GM21576 (cell line): ENCODE measurements around the gene CTNNA1.

Experiments used
- ATAC-seq: cut with Tn5 transposase; IDR thresholded peaks from one replicate; pipeline ENCODE4 v1.9.1; 2021; ENCODE audit warnings: mild to moderate bottlenecking, moderate library complexity; ENCODE audit not compliant: unreplicated experiment

CTNNA1 gene

DNA sequence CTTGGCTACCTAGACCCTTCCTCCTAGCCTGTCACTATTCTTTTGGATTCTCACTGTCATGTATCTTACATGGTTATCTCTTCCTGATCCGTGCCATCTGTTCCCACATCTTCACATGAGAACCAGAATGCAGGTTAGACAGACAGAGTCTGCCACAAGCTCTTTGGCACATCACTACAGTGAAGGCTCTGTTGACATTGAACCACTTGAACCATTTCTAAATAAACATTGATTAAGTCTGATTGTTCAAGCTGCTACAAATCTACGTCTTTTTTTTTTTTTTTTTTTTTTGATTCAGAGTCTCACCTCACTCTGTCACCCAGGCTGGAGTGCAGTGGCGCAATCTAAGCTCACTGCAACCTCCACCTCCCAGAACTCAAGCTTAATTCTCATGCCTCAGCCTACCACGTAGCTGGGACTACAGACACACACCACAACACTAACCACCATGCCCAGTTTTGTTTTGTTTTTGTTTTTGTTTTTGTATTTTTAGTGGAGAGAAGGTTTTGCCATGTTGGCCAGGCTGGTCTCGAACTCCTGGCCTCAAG, 207.0 kb downstream of the CTNNA1 start:
- ATAC-seq, result no peak

DNA sequence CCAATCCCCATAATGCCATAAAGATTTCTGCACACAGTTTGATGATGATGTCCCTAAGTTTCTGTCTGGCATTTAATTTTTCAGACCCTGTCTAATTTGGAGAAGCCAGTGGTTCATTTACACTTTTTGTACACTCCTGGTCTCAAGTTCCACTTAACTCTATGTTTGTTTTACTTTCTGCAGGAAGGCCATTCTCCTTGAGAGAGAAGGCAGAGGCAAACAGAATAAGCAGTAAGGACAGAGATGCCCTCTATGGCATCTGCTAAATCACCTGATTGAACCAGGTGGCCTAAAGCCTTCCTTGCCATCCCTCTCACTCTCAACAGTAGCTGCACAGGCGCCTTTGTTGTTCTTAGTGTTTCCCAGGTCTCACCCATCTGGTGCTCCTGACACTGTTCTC, 208.0 kb downstream of the CTNNA1 start:
- no peak for ATAC-seq

DNA sequence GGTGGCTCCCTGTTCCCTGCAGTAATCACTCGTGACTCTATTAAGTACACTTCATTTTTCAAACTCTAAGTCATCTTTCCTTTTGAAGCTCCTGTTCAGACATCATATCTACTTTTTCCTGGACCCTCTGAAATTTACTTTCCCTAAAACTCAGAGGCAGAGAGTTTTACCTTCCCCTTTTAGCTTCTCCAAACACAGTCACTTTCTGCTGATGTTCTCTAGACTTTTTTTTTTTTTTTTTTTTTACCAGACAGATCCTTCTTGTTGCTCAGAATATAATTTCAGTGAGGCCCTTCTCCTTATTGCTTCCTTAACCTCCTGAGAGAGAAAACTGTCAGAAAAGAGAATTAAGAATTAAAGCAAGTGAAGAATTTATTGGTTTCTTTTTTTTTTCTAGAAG, 208.5 kb downstream of the CTNNA1 start:
- no peak for ATAC-seq

DNA sequence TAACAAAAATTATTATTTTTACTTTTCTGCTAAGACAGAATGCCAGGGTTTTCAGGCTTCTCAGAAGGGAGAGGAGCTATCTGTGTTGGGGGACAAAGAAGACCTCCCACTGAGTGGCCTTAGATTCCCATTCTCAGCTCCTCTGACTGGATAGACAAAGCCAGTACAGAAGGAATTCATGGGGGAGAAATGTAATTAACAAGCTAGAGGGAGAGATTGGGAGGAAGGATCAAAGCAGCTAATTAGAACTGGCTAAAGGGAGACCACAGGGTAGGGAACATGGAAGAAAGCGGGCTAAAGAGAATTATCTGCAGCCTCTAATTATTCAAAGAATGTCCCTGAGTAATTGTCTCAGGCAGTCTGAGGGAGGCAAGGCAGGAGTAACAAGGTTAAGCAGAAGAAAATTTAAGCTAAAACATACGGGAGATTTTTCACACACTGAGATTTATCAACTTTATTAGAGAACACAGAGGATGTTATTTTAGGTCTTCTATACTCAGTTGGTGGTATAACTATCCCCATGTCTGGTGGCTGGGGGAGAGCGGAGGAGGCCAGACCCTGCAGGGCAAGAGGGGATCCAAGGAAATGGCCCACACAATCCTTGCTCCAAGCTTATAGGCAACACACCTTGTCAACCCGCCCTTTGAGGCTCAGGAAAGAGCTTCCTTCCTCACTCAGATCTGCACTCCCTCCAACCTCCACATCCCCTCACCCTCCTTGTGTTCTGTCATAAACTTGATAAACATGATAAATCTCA, 209.6 kb downstream of the CTNNA1 start:
- ATAC-seq, result no peak

DNA sequence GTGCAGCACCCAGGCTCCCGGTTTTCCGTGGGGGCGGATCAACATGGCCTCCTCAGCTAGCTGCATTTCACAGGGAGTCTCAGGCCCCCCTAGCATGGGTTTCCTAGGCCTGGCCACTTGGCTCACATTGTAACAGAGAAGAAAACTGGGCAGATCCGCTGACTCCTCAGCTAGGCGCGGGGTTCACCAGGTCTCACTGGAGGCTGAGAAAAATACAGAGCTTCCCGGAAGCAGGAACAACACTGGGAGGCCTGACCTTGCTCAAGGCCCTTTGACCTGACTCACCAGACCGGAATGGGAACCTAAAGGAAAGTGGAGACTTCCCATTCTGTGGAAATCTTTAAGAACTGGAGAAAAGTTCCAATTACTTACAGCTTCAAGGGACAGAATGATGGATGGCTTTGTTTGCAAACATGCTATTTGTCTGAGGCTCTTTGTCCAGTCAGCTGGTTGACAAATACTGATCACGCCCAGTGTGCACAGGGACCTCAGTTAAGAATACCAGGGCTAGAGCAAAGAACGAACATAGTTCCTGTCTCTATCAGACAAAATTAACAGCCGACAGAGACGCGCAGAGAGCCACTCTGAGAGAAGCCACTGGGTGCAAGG, 210.6 kb downstream of the CTNNA1 start:
- ATAC-seq, result no peak

DNA sequence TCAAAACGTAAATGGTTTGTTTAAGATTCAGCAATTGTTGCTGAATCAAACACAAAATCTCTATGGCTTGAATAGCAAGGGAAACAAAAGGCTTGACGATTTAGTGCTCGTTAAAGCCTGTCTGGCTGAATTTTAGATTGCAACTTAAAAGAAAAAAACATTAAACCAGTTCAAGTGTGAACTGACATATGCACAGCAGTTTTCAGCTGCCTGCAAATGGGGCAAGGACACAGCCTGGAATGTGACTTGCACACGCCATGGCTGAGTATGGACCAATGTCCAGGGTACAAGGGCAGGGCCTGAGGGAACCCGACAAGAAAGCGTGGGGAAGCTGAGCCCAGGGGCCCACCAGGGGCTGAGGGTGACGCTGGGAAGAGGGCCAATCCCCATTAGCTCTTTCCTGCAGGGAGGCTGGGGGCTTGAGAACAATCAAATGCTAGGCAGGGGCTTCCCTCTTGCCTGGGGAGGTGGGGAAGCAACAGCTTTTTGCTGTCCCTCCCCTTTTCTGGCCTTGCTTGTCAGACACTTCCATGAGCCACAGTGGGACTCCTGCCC, 211.5 kb downstream of the CTNNA1 start:
- ATAC-seq, result no peak

DNA sequence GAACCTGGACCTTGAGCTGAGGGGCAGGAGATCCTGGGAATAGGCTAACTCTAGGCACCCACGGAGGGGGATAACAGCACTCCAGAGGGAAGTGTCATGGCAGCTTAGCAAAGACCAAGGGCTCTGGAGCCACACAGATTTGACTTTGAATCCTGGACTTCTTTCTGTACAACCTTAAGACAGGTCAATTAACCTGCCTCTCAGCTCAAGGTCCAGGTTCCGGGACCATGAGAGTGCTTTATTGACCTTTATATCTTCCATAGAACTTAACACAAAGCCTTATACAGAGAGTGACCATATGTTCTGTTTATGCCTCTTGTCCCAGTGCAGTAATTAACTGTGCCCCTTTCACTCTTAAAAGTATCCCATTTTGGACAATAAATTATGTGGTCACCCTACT, 212.4 kb downstream of the CTNNA1 start:
- no peak for ATAC-seq

DNA sequence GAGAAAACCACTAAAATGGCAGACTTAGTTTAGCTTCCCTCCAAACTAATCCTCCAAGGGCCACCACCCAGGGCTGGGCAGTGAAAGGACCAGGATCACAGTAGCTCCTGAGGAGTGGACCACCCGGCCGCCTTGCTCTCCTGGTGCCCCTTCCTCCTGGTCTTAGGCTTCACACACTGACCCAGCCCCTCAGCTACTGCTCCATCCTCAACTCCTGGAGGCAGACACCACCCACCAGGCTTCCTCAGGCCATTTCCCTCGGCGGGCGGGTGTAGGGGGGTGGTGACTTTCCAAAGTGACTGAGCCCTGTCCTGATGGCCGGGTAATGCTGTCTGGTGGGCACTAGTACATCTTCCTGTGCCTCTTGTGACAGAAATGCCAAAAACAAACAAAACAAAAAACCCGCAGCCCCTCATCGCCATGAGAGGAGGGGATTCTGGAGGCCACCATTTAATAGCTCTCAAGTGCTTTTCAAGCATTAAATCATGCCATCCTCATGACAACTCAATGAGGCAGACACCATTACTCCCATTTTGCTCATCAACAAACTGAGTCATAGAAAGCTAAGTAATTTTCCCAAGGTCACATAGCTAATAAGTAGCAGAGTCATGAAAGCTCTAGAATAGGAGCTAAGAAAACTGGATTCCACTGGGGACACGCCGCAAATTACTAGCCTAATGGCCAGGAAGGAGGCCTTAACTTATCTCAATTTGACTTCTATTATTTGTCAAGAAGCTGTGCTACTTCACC, 213.2 kb downstream of the CTNNA1 start:
- ATAC-seq, result no peak

DNA sequence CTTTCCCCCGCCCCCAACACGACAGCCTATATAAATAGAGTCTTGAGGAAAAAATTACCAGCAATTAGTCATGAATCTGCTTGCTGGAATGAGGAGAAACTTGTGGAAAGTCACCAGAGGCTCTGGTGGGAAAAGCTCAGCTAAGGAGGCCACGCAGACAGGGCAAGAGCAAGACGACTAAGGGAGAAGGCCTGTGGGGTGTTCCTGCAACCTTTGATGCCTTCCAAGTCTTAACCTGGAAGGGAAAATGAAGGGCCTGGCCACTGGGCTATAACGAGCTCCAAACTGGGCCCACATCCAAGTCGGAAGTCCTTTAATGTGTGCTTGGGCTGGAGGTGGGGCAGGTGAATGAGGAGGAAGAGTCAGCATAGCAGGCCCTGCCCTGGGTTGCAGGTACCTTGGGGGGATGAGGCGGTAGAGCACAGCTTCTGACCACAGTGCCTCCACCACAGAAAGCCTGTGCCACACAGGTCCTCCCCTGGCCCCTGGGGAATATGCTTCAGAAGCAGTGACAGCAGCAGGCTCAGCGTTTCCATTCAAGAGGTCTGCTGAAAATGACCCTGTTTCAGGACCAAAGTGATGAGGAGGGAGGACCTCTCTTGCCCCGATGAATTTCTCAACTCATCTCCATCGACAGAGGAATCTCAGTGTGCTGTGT, 214.7 kb downstream of the CTNNA1 start:
- ATAC-seq, result no peak

DNA sequence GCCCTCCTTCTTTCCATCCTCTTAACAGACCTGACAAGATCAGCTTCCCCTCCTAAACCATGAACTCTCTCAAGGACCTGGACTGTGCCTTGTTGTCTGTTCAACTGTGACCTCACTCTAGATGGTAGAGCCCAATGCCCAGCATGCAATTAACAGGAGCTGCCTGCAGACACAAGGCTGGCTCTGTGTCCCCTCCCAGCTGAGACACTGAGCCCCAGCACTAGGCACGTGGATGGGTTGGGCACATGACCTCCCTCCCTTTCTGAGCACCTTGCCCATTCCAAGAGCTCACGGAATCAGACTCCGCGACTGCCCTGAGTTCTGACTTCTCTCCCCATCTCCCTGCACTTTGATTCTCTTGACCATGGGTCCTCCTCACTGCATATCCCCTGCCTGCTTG, 215.4 kb downstream of the CTNNA1 start:
- no peak for ATAC-seq

DNA sequence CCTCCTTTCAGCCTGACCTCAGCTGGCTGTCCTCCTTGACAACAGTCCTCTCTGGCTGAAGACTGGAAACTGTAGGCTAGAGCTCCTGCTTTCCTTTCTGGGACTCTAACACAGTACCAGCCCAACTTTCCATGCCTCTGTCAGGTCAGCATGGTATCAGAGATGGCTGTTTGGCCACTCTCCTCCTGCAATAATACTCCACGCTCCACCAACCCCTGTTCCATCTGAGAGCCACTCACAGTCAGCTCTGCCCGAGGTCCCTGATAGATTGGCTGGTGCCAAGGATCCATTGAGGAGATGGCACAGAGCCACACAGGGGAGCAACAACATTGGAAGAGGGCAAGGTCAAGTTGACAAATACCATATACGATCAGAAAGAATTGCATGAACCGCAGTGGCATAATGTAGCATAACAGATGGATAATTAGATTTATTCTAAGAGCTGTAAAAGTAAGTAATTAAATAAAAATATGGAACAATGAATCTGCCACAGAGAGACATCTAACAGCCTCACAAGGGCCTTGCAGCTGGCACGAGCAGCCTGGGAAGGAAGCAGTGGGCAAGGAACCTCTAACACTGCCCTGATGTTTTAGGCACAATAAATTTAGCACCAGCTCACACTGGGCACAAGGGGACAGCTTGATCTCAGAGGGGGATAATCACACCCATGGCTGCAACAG, 216.2 kb downstream of the CTNNA1 start:
- no peak for ATAC-seq

DNA sequence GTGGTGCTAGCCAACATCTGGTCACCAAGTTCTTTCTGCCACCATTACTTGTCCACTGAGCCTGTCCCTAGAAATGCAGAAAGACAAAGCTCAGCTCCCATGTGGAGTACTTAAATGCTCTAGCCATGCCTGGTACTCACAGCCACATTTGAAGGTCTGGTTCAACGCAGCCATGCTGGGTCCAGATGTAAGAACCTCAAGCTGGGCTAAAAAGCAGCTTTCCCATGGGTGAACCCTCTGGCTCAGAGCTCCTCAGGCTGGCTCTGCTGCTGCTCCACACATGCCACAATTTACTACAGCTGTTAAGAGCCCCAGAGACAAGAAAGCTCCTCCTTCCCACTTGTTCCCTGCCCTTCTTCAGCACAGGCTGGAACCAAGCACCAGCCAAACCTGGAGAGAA, 219.0 kb downstream of the CTNNA1 start:
- ATAC-seq, result no peak

DNA sequence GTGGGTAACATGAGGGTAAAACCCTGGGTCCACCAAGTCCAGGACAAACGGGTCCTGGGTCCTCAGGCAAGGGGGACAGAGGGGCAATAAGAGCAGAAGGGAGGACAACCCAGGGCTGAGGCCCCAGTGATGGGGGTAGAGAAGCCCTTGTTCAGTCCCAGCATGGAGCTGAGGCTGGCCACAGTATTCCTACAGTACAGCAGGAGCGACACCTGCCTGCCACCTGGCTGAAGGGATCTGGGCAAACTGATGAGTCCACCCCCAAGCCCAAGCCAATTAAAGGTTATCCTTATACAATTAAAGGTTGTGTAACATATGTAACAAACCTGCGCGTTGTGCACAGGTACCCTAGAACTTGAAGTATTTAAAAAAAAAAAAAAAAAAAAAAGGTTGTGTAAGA, 219.6 kb downstream of the CTNNA1 start:
- ATAC-seq, result no peak

DNA sequence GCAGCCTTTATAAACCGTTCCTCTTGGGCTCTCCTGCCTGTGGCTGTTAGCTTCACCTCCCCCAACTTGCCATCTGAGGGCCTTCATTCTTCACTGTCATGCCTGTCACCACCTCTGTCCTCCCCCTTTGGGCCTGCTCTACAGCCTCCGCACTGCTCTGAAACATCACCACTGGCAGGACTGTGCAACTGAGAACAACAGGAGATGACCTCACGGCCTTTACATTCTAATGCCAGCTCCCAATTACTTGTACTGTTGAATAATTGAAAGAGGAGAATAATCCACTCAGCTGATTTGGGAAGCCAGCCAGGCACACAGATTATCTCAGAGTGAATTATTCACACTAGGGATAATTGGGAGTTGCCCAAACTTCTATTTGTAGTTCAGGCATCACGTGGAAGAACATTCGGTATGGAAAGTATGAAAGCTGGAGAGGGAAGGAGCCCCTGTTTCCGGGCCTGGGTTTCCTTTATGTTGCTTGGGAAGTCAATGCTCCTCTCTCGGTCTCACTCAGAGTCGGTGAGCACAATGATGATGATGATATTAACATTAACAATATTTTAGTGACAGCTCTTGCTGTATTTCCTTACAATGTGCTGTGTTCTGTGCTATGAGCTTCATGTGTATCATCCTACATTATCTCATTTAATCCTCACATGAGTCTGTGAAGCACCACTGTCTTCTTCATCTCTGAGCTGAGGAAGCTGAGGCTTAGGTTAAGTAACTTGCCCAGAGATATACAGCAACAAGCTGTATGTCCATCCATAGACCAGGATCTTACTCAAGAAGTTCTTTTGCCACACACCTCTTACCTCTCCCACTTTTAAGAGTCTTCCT, 221.2 kb downstream of the CTNNA1 start:
- ATAC-seq, result no peak

DNA sequence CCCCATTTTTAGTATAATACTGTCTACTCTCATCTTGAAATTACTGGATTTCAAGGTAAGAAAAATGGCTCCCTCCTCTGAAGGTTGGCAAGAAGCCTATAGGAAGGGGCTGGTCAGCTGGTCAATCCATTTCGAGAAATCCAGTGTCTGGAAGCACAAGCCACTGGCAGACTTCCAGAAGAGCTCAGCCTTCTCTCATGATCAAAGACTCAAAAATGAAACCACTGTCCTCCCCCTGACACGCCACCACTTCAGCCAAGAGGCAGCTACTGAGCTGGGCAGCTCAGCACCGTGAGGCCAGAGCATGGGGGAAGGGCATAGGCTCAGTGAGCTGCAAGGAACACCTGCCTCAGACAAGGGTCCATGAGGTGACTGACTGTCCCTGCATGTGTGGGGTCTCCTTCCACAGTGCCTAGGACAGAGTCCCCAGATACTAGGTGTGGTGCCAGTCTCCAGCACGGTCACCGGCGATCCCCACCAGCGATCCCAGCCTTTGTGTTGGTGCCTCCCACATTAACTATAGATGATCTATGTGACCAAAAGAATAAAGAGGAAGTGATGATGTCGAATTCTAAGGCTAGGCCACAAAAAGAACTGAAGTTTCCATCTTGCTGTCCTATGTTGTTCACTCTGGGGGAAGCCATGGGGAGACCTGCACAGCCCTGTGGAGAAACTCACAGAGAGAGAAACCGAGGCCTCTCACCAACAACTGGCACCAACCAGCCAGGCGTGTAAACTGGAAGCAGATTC, 222.0 kb downstream of the CTNNA1 start:
- ATAC-seq, result no peak

DNA sequence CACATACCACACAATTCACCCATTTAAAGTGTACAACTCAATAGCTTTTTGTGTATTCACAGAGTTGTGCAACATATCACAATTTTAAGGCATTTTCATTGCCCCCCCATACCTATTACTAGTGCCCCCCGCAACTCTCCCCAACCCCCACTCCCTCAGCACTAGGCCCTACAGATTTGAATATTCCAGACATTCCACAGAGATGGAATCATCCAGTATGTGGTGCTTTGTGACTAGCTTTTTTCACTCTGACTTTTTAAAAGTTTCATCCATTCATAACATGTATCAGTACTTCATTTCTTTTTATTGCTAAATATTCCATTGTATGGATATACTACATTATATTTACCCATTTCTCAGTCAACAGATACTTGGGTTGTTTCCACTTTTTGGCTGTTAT, 224.9 kb downstream of the CTNNA1 start:
- no peak for ATAC-seq

DNA sequence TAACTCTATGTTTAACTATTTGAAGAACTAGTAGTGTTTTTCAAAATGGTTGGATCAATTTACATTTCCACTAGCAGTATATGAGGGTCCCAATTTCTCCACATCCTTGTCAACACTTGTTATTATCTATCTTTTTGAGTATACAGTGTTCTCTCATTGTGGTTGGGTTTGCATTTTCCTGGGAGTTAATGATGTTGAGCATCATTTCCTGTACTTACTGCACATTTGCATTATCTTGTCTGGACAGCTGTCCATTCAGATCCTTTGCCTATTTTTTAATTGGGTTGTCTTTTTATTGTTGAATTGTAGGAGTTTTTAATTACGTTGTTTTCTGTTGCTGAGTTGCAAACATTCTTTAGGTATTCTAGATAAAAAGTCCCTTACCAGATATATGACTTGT, 225.4 kb downstream of the CTNNA1 start:
- no peak for ATAC-seq

DNA sequence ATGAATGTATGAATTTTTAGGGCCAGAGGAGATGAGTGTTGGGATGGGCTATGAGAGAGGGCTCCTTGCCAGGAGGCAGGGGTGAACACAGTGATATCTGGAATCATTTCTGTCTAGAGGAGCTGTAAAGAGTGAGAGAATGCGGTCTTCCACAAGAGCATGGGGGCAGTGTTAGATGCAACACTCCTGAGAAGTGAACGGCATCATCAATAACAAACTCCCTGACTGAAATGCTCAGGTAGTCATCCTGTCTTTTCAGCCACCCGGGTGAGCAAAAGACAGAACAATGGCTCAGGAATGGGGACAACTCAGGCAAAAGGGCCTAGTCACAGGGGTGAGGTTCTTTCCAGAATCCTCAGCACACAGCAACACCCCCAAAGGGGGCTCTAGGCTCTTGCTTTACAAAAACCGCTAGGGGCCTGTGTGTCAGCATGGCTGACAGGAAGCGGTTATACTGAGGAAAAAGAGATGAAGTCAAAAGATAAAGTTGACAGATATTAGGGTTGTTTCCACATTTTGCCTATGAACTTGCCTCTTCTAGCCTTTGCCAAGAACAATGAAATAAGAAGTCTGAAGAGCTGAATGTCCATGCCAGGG, 226.6 kb downstream of the CTNNA1 start:
- ATAC-seq, result no peak
